Measurements from ENCODE around the gene DTHD1. TPM values are rescaled to one million over a fixed set of nuclear protein-coding genes. Genes with fewer than 3 reads are reported as not detected.

The DTHD1 gene
- total and polyA plus RNA-seq, 2 donors: 0.09 to 0.14 TPM

DNA sequence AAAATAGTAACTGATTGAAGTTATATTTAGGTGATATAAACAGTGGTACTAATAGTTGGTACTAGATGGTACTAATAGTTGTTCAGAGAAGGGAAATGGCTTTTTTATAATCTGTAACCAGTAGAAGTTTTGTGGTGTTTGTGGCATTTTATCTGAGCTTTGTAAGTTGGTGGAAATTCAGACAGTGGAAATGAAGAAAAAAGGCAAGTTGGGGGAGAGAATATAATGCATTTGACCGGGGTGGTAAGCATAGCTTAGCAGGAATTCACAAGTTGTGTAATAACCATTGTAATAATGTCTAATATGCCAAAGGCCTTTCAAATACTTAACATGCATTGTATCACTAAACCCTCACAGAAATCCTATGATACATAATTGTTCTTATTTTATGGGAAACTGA is 36.3 kb downstream of the DTHD1 start:
- Histone ChIP-seq H3K27ac (ENCODE audit: low read depth in 1 of 2, low read length in 1 of 2) (no peak overlapping the region), H3K27me3 (ENCODE audit: control insufficient read depth in 2 of 2, insufficient read depth in 1 of 2, low read length in 1 of 2) (no peaks in the 10 kb centered on the region), H3K36me3 (ENCODE audit: control insufficient read depth in 2 of 2, insufficient read depth in 2 of 2, low read length in 1 of 2) (no peaks in the 10 kb centered on the region), H3K9me3 (ENCODE audit: control insufficient read depth in 2 of 2, insufficient read depth in 1 of 2, low read length in 1 of 2) (no peaks in the 10 kb centered on the region), H3K4me3 (ENCODE audit: low read length in 2 of 2) (no peak overlapping the region), H3K4me1 (ENCODE audit: control insufficient read depth in 2 of 2, insufficient read depth in 2 of 2, low read length in 2 of 2) (peaks cover 0 to 5% of the 10 kb centered on the region in 2 donors)
- DNase-seq (ENCODE audit: low read depth in 6 of 9, low spot score in 9 of 9): no peak
- 15% methylated on average over 1 of the region's 1 CpG for WGBS

DNA sequence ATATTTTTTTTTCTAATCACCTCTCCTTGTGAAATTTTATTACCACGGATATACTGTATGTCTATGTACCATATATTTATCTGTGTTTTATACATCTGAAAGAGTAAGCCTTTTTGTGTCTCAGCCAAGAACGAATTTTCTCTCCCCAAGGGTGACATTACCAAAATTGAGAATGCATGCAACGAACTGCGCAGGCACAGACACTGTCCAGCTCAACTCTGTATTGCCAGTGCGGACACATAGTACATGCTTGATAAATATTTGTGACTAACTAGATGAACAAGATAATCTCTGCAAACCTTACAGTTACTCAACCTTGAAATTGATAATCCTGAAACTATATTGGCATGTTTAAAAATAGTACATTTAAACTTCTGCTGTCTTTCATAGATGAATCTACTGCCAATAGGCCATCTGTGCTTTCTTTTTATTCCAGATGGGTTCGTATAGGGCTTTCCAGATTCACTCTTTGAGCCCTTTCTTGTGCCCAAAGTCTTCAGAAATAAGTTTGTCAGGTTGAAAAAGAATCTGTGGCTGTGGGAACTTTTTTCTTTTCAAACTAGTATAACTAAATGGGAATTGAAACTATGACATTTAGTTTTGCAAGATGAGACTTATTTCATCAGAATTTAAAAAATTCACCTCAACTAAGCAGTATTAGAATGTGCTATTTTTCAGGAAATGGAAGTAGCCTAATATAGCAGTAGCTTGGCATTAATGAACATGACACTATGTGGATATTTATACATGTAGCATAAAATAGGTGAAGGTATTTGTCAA is 38.9 kb downstream of the DTHD1 start:
- WGBS: 93% methylated on average over 6 of the region's 6 CpGs
- H3K4me3 ChIP-seq (ENCODE audit: low read length in 2 of 2): no peak overlapping the region
- no peak overlapping the region for H3K27ac ChIP-seq (ENCODE audit: low read depth in 1 of 2, low read length in 1 of 2)
- no peaks in the 10 kb centered on the region for H3K36me3 ChIP-seq (ENCODE audit: control insufficient read depth in 2 of 2, insufficient read depth in 2 of 2, low read length in 1 of 2)
- H3K4me1 ChIP-seq (ENCODE audit: control insufficient read depth in 2 of 2, insufficient read depth in 2 of 2, low read length in 2 of 2): peaks cover 0 to 19% of the 10 kb centered on the region in 2 donors
- no peaks in the 10 kb centered on the region for H3K9me3 ChIP-seq (ENCODE audit: control insufficient read depth in 2 of 2, insufficient read depth in 1 of 2, low read length in 1 of 2)
- no peak for DNase-seq (ENCODE audit: low read depth in 6 of 9, low spot score in 9 of 9)
- no peaks in the 10 kb centered on the region for H3K27me3 ChIP-seq (ENCODE audit: control insufficient read depth in 2 of 2, insufficient read depth in 1 of 2, low read length in 1 of 2)

DNA sequence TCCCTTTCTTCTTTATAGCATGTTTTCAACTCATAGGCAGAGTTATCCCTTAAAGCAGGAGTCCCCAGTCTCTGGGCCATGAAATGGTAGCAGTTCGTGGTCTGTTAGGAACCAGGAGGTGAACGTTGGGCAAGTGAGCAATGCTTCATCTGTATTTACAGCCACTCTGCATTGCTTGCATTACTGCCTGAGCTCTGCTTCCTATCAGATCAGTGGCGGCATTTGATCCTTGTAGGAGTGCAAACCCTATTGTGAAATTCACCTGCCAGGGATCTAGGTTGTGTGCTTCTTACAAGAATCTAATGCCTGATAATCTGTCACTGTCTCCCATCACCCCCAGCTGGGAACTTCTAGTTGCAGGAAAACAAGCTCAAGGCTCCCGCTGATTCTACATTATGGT is 39.8 kb downstream of the DTHD1 start:
- H3K27me3 ChIP-seq (ENCODE audit: control insufficient read depth in 2 of 2, insufficient read depth in 1 of 2, low read length in 1 of 2): no peaks in the 10 kb centered on the region
- DNase-seq (ENCODE audit: low read depth in 6 of 9, low spot score in 9 of 9): no peak
- H3K4me3 ChIP-seq (ENCODE audit: low read length in 2 of 2): no peak overlapping the region
- no peaks in the 10 kb centered on the region for H3K36me3 ChIP-seq (ENCODE audit: control insufficient read depth in 2 of 2, insufficient read depth in 2 of 2, low read length in 1 of 2)
- 90% methylated on average over 4 of the region's 4 CpGs for whole genome bisulfite sequencing
- no peak overlapping the region for H3K27ac ChIP-seq (ENCODE audit: low read depth in 1 of 2, low read length in 1 of 2)
- peaks cover 0 to 22% of the 10 kb centered on the region in 2 donors for H3K4me1 ChIP-seq (ENCODE audit: control insufficient read depth in 2 of 2, insufficient read depth in 2 of 2, low read length in 2 of 2)
- H3K9me3 ChIP-seq (ENCODE audit: control insufficient read depth in 2 of 2, insufficient read depth in 1 of 2, low read length in 1 of 2): no peaks in the 10 kb centered on the region

DNA sequence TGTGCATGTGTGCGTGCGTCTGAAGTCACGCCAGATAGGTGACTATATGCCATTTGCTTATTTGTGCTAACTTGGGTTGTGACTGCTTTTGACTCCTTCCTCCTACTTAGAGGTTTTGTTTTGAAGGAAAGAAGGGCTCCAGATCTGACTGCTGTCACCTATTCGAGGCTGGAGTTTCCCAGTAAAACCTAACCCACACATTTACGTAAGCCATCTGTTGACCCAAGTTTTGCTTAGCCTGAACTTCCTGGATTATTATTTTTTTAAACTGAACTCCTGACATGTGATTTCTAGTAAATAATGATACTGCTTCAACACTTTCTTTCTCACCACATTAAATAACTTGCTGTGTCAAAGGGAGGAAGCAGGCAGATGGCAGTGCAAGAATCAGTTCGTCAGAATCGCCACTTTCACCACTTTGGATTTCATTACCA is 41.5 kb downstream of the DTHD1 start:
- peak overlapping the region; percentile 43 to 57 for H3K27ac ChIP-seq (ENCODE audit: low read depth in 1 of 2, low read length in 1 of 2)
- H3K36me3 ChIP-seq (ENCODE audit: control insufficient read depth in 2 of 2, insufficient read depth in 2 of 2, low read length in 1 of 2): no peaks in the 10 kb centered on the region
- peaks cover 0 to 22% of the 10 kb centered on the region in 2 donors for H3K4me1 ChIP-seq (ENCODE audit: control insufficient read depth in 2 of 2, insufficient read depth in 2 of 2, low read length in 2 of 2)
- no peaks in the 10 kb centered on the region for H3K27me3 ChIP-seq (ENCODE audit: control insufficient read depth in 2 of 2, insufficient read depth in 1 of 2, low read length in 1 of 2)
- H3K4me3 ChIP-seq (ENCODE audit: low read length in 2 of 2): no peak overlapping the region
- peak in 7 of 9 donors; percentile 15 to 76 (median 46) for DNase-seq (ENCODE audit: low read depth in 6 of 9, low spot score in 9 of 9)
- H3K9me3 ChIP-seq (ENCODE audit: control insufficient read depth in 2 of 2, insufficient read depth in 1 of 2, low read length in 1 of 2): no peaks in the 10 kb centered on the region
- WGBS: 36% methylated on average over 7 of the region's 7 CpGs

DNA sequence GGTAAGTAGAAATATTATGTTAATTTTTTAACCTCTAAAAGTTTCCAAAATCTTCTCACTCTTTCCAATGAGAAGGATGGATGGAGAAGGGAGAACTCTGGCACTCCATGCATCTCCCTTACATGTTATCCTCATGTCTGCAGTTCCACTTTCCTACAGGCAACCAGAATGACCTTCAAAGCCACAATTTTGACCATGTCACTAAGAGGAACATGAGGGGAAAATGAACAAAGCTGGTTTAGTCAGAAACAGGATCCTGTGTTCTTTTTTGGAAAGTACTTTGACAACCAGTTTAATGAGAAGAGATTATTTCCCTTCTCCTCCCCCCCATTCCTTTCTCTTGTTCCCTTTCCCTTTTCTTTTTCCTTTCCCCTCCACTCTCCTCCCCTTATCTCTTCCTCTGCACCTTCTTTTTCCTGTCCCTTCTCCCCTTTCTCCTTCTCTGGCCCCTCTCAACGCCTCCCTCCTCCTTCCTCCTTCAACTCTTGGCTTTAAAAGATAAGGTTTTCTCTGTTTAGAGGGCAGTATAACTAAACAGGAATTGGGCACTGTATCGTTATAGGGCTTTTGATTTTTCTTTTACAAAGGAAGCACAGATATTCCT is 42.5 kb downstream of the DTHD1 start:
- H3K9me3 ChIP-seq (ENCODE audit: control insufficient read depth in 2 of 2, insufficient read depth in 1 of 2, low read length in 1 of 2): no peaks in the 10 kb centered on the region
- no peak overlapping the region for H3K4me3 ChIP-seq (ENCODE audit: low read length in 2 of 2)
- H3K27ac ChIP-seq (ENCODE audit: low read depth in 1 of 2, low read length in 1 of 2): no peak overlapping the region
- no peak for DNase-seq (ENCODE audit: low read depth in 6 of 9, low spot score in 9 of 9)
- H3K36me3 ChIP-seq (ENCODE audit: control insufficient read depth in 2 of 2, insufficient read depth in 2 of 2, low read length in 1 of 2): no peaks in the 10 kb centered on the region
- no peaks in the 10 kb centered on the region for H3K27me3 ChIP-seq (ENCODE audit: control insufficient read depth in 2 of 2, insufficient read depth in 1 of 2, low read length in 1 of 2)
- H3K4me1 ChIP-seq (ENCODE audit: control insufficient read depth in 2 of 2, insufficient read depth in 2 of 2, low read length in 2 of 2): peaks cover 0 to 22% of the 10 kb centered on the region in 2 donors
- WGBS: 33% methylated on average over 2 of the region's 2 CpGs

DNA sequence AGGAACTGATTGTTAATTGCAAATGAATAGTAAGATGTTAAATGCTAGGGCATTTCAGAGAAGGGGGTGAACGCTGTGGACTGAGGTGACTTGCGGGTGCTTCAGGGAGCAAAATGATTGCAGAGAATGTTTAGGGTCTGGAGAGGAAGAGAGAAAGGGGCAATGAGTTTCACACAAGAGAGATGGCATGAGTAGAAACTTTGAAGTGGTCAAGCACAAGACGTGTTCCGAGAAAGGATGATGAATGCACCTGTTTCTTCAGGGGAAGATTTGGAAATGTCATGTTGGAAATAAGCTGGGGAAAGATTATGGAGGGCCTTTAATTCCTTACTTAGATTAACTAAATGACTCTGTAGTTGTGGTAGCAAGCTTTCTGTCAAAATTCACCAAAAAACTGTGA is 43.4 kb downstream of the DTHD1 start:
- Histone ChIP-seq H3K36me3 (ENCODE audit: control insufficient read depth in 2 of 2, insufficient read depth in 2 of 2, low read length in 1 of 2) (no peaks in the 10 kb centered on the region), H3K4me1 (ENCODE audit: control insufficient read depth in 2 of 2, insufficient read depth in 2 of 2, low read length in 2 of 2) (peaks cover 0 to 22% of the 10 kb centered on the region in 2 donors), H3K27me3 (ENCODE audit: control insufficient read depth in 2 of 2, insufficient read depth in 1 of 2, low read length in 1 of 2) (no peaks in the 10 kb centered on the region), H3K9me3 (ENCODE audit: control insufficient read depth in 2 of 2, insufficient read depth in 1 of 2, low read length in 1 of 2) (no peaks in the 10 kb centered on the region), H3K4me3 (ENCODE audit: low read length in 2 of 2) (no peak overlapping the region), H3K27ac (ENCODE audit: low read depth in 1 of 2, low read length in 1 of 2) (no peak overlapping the region)
- 74% methylated on average over 4 of the region's 4 CpGs for WGBS
- no peak for DNase-seq (ENCODE audit: low read depth in 6 of 9, low spot score in 9 of 9)

DNA sequence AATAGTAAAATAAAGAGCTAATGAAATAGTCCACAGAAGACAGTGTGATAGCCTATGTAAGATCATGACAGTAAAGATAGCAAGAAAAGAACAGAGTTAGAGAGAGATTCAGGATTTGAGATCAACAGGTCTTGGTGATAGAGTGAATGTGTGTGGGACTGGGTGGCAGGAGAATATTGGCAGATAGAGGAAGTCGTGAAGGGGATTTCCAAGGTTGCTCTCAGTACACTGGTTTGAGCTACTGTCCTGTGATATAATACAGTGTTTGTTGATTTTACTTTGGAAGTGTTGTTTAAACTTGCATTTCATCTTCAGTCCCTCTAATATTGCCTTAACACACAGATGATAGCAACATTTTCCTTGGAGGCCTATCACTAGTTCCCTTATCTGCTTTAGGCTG is 44.1 kb downstream of the DTHD1 start:
- no peaks in the 10 kb centered on the region for H3K27me3 ChIP-seq (ENCODE audit: control insufficient read depth in 2 of 2, insufficient read depth in 1 of 2, low read length in 1 of 2)
- no peaks in the 10 kb centered on the region for H3K36me3 ChIP-seq (ENCODE audit: control insufficient read depth in 2 of 2, insufficient read depth in 2 of 2, low read length in 1 of 2)
- H3K4me3 ChIP-seq (ENCODE audit: low read length in 2 of 2): no peak overlapping the region
- no peaks in the 10 kb centered on the region for H3K9me3 ChIP-seq (ENCODE audit: control insufficient read depth in 2 of 2, insufficient read depth in 1 of 2, low read length in 1 of 2)
- peak overlapping the region in 1 of 2 donors; percentile 4 for H3K27ac ChIP-seq (ENCODE audit: low read depth in 1 of 2, low read length in 1 of 2)
- peak in 1 of 9 donors; percentile 30 for DNase-seq (ENCODE audit: low read depth in 6 of 9, low spot score in 9 of 9)
- peaks cover 0 to 22% of the 10 kb centered on the region in 2 donors for H3K4me1 ChIP-seq (ENCODE audit: control insufficient read depth in 2 of 2, insufficient read depth in 2 of 2, low read length in 2 of 2)
- WGBS: 45% methylated on average over 1 of the region's 1 CpG

DNA sequence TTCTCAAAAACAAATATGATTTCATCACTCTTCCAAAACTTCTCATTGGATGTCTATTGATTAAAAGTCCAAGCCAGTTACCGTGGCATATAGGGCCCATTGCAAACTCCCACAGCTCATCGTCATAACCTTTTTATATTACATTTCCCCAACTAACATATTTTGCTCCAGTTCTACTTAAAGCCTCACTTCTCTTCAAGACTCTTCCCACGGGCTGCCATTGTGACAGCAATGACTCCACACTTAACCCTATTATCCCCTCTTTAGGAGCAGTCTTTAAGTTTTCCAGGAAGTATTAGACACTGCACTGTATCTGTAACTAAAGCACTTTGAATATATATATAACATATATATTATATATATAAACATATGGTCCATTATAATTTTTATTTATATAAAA is 44.5 kb downstream of the DTHD1 start:
- Histone ChIP-seq H3K4me1 (ENCODE audit: control insufficient read depth in 2 of 2, insufficient read depth in 2 of 2, low read length in 2 of 2) (peaks cover 0 to 22% of the 10 kb centered on the region in 2 donors), H3K4me3 (ENCODE audit: low read length in 2 of 2) (no peak overlapping the region), H3K27me3 (ENCODE audit: control insufficient read depth in 2 of 2, insufficient read depth in 1 of 2, low read length in 1 of 2) (no peaks in the 10 kb centered on the region), H3K9me3 (ENCODE audit: control insufficient read depth in 2 of 2, insufficient read depth in 1 of 2, low read length in 1 of 2) (no peaks in the 10 kb centered on the region), H3K36me3 (ENCODE audit: control insufficient read depth in 2 of 2, insufficient read depth in 2 of 2, low read length in 1 of 2) (no peaks in the 10 kb centered on the region), H3K27ac (ENCODE audit: low read depth in 1 of 2, low read length in 1 of 2) (peak overlapping the region in 1 of 2 donors; percentile 4)
- 94% methylated on average over 3 of the region's 3 CpGs for WGBS
- no peak for DNase-seq (ENCODE audit: low read depth in 6 of 9, low spot score in 9 of 9)

DNA sequence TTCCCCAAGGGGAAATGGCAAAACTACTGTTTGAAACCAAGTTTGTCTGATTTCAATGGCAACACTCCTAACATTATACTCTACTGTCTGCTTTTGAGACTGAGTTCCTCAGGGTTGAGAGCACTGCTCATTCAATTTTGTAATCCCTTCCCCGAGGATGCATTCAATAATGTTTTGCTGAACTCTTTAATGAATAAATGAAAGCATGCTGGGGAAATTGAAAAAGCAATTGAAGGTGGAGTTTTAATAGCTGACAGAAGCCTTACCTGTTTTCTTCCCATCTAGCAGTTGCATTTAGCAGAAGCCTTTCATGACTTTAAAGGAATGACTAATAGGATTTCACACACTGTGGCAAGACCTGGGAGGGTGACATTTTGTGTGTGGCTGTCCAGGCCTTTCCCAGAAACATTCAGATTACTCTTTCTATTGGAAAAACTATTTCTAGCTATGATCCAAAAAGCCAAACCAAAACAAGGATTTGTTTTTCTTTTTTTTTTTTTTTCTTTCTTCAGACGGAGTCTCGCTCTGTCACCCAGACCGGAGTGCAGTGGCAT is 45.1 kb downstream of the DTHD1 start:
- Histone ChIP-seq H3K4me1 (ENCODE audit: control insufficient read depth in 2 of 2, insufficient read depth in 2 of 2, low read length in 2 of 2) (peaks cover 0 to 22% of the 10 kb centered on the region in 2 donors), H3K9me3 (ENCODE audit: control insufficient read depth in 2 of 2, insufficient read depth in 1 of 2, low read length in 1 of 2) (no peaks in the 10 kb centered on the region), H3K27ac (ENCODE audit: low read depth in 1 of 2, low read length in 1 of 2) (no peak overlapping the region), H3K4me3 (ENCODE audit: low read length in 2 of 2) (no peak overlapping the region), H3K36me3 (ENCODE audit: control insufficient read depth in 2 of 2, insufficient read depth in 2 of 2, low read length in 1 of 2) (no peaks in the 10 kb centered on the region), H3K27me3 (ENCODE audit: control insufficient read depth in 2 of 2, insufficient read depth in 1 of 2, low read length in 1 of 2) (no peaks in the 10 kb centered on the region)
- 96% methylated on average over 4 of the region's 4 CpGs for WGBS
- no peak for DNase-seq (ENCODE audit: low read depth in 6 of 9, low spot score in 9 of 9)

All from thymus (tissue), 11 donors.